ENCODE data around the gene GRM3. TPM values are rescaled to one million over a fixed set of nuclear protein-coding genes. Genes with fewer than 3 reads are reported as not detected.
"Not testable (repeated sequence)": the region's sequence is repeated elsewhere in the genome, so short reads cannot be mapped to it uniquely, and the experiment has no call there.

Gene GRM3
- not detected in 2 replicates for total RNA-seq

DNA sequence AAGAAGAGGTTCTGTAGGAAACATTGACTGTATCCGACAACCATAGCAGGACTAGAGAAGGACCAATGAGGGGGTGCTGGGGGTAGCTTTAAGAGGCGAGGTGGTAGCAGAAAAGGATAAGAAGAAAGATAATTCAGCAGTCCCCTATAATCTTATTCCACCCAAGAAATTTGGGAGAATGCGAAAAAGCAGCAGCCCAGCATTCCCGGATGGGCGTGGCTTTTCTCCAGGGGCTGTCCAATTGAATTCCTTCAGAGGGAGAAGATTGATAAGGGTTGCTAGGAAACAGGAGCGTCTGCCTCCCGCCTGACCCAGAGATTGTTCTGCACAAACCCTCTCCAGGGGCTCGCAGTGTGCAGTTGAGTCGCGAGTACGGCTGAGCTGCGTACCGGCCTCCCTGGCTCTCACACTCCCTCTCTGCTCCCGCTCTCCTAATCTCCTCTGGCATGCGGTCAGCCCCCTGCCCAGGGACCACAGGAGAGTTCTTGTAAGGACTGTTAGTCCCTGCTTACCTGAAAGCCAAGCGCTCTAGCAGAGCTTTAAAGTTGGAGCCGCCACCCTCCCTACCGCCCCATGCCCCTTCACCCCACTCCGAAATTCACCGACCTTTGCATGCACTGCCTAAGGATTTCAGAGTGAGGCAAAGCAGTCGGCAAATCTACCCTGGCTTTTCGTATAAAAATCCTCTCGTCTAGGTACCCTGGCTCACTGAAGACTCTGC, at the start of gene GRM3:
TSS of gene GRM3 (plus strand) at position 349 of the 721 bp plus-strand sequence. CDS start 121,237 bp downstream, outside the sequence.
- no peaks in the 10 kb centered on the region for H3K36me3 ChIP-seq (ENCODE audit: control insufficient read depth, insufficient read depth, low read length)
- H3K4me3 ChIP-seq (ENCODE audit: low read depth, low read length): no peak within 1 kb of the TSS
- peaks cover 18% of the 10 kb centered on the region for H3K27me3 ChIP-seq (ENCODE audit: control insufficient read depth, insufficient read depth, low read length)
- no peak for FAIRE-seq
- TF ChIP-seq, protein P1, sequence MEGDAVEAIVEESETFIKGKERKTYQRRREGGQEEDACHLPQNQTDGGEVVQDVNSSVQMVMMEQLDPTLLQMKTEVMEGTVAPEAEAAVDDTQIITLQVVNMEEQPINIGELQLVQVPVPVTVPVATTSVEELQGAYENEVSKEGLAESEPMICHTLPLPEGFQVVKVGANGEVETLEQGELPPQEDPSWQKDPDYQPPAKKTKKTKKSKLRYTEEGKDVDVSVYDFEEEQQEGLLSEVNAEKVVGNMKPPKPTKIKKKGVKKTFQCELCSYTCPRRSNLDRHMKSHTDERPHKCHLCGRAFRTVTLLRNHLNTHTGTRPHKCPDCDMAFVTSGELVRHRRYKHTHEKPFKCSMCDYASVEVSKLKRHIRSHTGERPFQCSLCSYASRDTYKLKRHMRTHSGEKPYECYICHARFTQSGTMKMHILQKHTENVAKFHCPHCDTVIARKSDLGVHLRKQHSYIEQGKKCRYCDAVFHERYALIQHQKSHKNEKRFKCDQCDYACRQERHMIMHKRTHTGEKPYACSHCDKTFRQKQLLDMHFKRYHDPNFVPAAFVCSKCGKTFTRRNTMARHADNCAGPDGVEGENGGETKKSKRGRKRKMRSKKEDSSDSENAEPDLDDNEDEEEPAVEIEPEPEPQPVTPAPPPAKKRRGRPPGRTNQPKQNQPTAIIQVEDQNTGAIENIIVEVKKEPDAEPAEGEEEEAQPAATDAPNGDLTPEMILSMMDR (IDR thresholded peaks at IDR 0.05; ENCODE audit: insufficient read depth, low read length, severe bottlenecking): no peak
- no peak for DNase-seq (ENCODE audit: low read depth)

DNA sequence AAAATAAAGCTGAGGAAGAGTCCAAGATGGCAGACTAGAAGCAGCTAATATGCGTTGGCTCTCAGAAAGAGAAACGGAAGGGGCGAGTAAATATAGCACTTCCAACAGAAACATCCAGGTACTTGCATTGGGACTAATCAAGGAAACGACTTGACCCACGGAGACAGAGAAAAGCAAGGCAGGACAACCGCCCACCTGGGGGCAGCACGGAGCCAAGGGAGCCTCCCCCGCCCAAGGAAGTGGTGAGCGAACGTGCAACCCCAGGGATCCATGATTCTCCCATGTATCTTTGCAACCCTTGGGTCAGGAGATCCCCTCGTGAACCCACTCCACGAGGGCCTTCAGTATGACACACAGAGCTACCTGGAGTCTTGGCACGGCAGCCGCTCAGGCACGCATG, 45.4 kb upstream of the GRM3 start:
- no peak for DNase-seq (ENCODE audit: low read depth)

DNA sequence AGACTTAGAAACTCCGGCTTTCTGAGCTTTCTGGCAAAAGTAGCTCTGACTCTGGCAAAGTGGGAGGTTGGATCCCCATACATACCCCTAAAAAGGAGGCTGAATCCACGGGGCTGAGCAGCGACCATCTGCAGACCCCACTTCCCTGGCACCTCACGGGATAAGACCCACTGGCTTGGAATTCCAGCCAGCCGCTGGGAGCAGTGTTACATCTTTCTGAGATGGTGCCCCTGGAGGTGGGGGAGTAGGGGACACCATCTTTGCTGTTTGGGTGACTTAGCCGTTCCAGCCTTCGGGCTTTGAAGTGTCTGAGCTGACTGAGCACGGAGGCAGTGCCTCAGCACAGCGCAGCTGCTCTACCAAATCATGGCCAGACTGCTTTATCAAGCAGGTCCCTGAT, 45.0 kb upstream of the GRM3 start:
- TF ChIP-seq, protein P1 (IDR thresholded peaks at IDR 0.05; ENCODE audit: insufficient read depth, low read length, severe bottlenecking): no peak
- no peaks in the 10 kb centered on the region for H3K36me3 ChIP-seq (ENCODE audit: control insufficient read depth, insufficient read depth, low read length)
- no peak for FAIRE-seq

More for the DNA sequence above, 45.4 kb upstream of the GRM3 start:
- TF ChIP-seq, protein P1 (IDR thresholded peaks at IDR 0.05; ENCODE audit: insufficient read depth, low read length, severe bottlenecking): no peak
- H3K4me3 ChIP-seq (ENCODE audit: low read depth, low read length): no peak overlapping the region
- H3K36me3 ChIP-seq (ENCODE audit: control insufficient read depth, insufficient read depth, low read length): no peaks in the 10 kb centered on the region
- no peak for FAIRE-seq
- H3K27me3 ChIP-seq (ENCODE audit: control insufficient read depth, insufficient read depth, low read length): no peaks in the 10 kb centered on the region

DNA sequence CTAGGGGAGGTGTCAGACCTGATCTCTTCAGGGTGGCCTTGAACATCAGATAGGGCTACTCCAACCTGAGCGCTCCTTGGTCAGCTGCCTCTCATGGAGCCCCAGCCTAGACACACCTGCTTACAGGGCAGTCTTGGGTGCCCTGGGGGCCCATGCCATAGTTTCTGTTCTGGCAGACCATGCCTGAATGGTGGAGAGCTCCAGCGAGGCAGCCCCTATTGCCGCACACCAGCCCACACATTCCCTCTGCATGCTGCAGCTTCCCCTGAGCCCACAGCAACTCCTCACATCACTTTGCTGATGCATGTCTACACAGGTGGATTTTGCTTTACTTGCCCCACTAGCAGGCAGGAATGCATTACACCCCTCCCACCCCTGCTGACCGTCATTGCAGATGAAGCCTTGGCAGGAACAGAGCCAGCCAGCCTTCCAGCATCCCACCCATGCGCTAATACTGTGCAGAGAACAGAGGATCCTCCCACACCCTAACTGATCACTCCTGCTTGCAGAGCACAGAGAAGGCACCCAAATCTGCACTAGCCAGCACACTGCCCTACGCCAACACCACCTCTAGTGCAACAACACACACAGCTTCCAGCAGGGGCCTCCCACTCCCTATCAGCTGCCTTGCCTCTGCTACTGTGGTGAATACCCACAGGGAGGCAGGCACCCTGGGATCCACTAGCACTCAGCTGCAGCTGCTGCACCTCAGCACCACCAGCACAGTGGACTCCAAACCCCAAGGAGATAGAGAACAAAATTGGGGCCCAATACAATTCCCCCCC, 43.0 kb upstream of the GRM3 start:
- Histone ChIP-seq H3K36me3 (ENCODE audit: control insufficient read depth, insufficient read depth, low read length) (no peaks in the 10 kb centered on the region), H3K27me3 (ENCODE audit: control insufficient read depth, insufficient read depth, low read length) (no peaks in the 10 kb centered on the region), H3K4me3 (ENCODE audit: low read depth, low read length) (no peak overlapping the region)
- FAIRE-seq: no peak
- no peak for DNase-seq (ENCODE audit: low read depth)
- TF ChIP-seq, protein P1 (IDR thresholded peaks at IDR 0.05; ENCODE audit: insufficient read depth, low read length, severe bottlenecking): no peak

More for the DNA sequence above, 45.0 kb upstream of the GRM3 start:
- no peak for DNase-seq (ENCODE audit: low read depth)
- Histone ChIP-seq H3K27me3 (ENCODE audit: control insufficient read depth, insufficient read depth, low read length) (no peaks in the 10 kb centered on the region), H3K4me3 (ENCODE audit: low read depth, low read length) (no peak overlapping the region)

DNA sequence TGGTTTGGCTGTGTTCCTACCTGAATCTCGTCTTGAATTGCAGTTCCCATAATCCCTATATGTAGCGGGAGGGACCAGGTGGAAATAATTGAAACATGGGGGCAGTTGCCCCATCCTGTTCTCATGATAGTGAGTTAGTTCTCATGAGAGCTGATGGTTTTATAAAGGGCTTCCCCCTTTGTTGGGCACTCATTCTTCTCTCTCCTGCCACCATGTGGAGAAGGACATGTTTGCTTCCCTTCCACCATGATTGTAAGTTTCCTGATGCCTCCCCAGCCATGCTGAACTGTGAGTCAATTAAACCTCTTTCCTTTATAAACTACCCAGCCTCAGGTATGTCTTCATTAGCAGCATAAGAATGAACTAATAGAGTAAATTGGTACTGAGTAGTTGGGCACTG, 28.0 kb upstream of the GRM3 start:
- not testable (repeated sequence) for H3K27me3 ChIP-seq (ENCODE audit: control insufficient read depth, insufficient read depth, low read length); DNase-seq (ENCODE audit: low read depth); H3K36me3 ChIP-seq (ENCODE audit: control insufficient read depth, insufficient read depth, low read length); H3K4me3 ChIP-seq (ENCODE audit: low read depth, low read length); FAIRE-seq
